Prostate gland (tissue), 2 donors: ENCODE measurements around the gene MRPL23.

Experiments
- POLR2A ChIP-seq: fragments of 450-650 bp; IDR thresholded peaks from one replicate; pipeline ENCODE4 v1.6.1; 2016; ENCODE audit warnings: antibody characterized with exemption, mild to moderate bottlenecking
- POLR2AphosphoS5 ChIP-seq: sonication (generic); formaldehyde crosslinking; IDR thresholded peaks from one replicate; pipeline ENCODE4 v1.6.1; 2017; ENCODE audit warnings: antibody characterized with exemption
- TF ChIP-seq, protein P1 (sequence below), 4 experiments: fragments of 200-600 bp in 2 of 4; fragments of 450-650 bp in 2 of 4; sonication (generic) in 2 of 4; IDR thresholded peaks; 1 replicate in 3 of 4; 2 replicates in 1 of 4; pipeline ENCODE4 v1.5.1; 2016 to 2019; ENCODE audit warnings: antibody characterized with exemption in 4 of 4, mild to moderate bottlenecking in 2 of 4, moderate library complexity in 2 of 4

DNA sequence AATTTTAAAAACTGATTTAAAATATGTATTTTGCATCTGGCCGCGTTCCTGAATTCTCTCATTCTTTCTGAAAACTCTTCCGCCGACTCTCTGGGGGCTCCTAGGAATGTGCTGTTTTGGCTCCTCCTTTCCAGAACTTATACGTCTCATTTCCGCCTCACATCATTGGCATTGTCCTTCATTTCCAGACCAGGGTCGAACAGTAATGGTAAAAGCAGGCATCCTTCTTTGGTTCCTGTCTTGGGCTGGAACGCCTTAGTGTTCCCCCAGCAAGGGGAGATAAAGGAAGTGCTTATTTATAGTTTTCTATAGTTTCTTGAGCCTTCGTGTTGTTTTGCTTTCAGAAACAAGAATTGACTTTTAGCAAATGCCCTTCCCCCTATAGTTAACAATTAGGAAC is 38.5 kb upstream of the MRPL23 start:
- TF ChIP-seq, protein P1, sequence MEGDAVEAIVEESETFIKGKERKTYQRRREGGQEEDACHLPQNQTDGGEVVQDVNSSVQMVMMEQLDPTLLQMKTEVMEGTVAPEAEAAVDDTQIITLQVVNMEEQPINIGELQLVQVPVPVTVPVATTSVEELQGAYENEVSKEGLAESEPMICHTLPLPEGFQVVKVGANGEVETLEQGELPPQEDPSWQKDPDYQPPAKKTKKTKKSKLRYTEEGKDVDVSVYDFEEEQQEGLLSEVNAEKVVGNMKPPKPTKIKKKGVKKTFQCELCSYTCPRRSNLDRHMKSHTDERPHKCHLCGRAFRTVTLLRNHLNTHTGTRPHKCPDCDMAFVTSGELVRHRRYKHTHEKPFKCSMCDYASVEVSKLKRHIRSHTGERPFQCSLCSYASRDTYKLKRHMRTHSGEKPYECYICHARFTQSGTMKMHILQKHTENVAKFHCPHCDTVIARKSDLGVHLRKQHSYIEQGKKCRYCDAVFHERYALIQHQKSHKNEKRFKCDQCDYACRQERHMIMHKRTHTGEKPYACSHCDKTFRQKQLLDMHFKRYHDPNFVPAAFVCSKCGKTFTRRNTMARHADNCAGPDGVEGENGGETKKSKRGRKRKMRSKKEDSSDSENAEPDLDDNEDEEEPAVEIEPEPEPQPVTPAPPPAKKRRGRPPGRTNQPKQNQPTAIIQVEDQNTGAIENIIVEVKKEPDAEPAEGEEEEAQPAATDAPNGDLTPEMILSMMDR (IDR thresholded peaks at IDR 0.05): no peak
- TF ChIP-seq POLR2AphosphoS5 (no peak), POLR2A (no peak)
